SU-DHL-6 (cell line): ENCODE measurements around the gene FAM13C.
A peak's percentile ranks its signal among the peaks of the same experiment; 100 is the strongest.
"Not testable (repeated sequence)": the region's sequence is repeated elsewhere in the genome, so short reads cannot be mapped to it uniquely, and the experiment has no call there.

Source experiments
- H2AFZ ChIP-seq: fragments of 200-600 bp; sonication (generic); 2 replicates; pipeline ENCODE4 v1.6.1; 2014; ENCODE audit warnings: low read depth, mild to moderate bottlenecking, moderate library complexity, mixed read lengths, antibody characterized with exemption, low read length; ENCODE audit not compliant: severe bottlenecking
- H3F3A ChIP-seq: fragments of 200-600 bp; shearing (Covaris generic); 2 replicates; pipeline ENCODE4 v1.6.0; 2016; ENCODE audit warnings: antibody characterized with exemption, mild to moderate bottlenecking; ENCODE audit not compliant: insufficient read depth
- H3K27ac ChIP-seq: fragments of 200-600 bp; sonication (generic); 2 replicates; pipeline ENCODE4 v1.5.1; 2016; ENCODE audit warnings: low read depth, mild to moderate bottlenecking, low read length, moderate library complexity, mixed read lengths
- H3K27me3 ChIP-seq: fragments of 200-600 bp; sonication (generic), shearing (Covaris generic); 2 replicates; pipeline ENCODE4 v1.6.0; 2014; ENCODE audit warnings: mild to moderate bottlenecking, low read length
- H3K36me3 ChIP-seq: fragments of 200-600 bp; sonication (generic); 2 replicates; pipeline ENCODE4 v1.6.1; 2014; ENCODE audit warnings: mild to moderate bottlenecking, low read length, mixed read lengths
- H3K4me2 ChIP-seq: fragments of 300-600, 200-600 bp; shearing (Covaris generic), sonication (generic); 2 replicates; pipeline ENCODE4 v1.6.0; 2014; ENCODE audit warnings: low read length, low read depth, mild to moderate bottlenecking; ENCODE audit not compliant: poor library complexity, severe bottlenecking
- H3K4me3 ChIP-seq: fragments of 200-600 bp; sonication (generic); 2 replicates; pipeline ENCODE4 v1.5.1; 2014; ENCODE audit warnings: antibody characterized with exemption, low read length, mild to moderate bottlenecking, mixed read lengths; ENCODE audit not compliant: insufficient read depth, poor library complexity, severe bottlenecking
- H3K79me2 ChIP-seq: fragments of 200-600 bp; sonication (generic); 2 replicates; pipeline ENCODE4 v1.6.1; 2014; ENCODE audit warnings: mild to moderate bottlenecking, low read length, moderate library complexity; ENCODE audit not compliant: insufficient read depth
- H3K9ac ChIP-seq: fragments of 200-600 bp; sonication (generic); 2 replicates; pipeline ENCODE4 v1.7.0; 2014; ENCODE audit warnings: mild to moderate bottlenecking, low read length
- H3K9me2 ChIP-seq: fragments of 200-600 bp; sonication (generic); replicated peaks from 2 replicates; pipeline ENCODE4 v1.6.1; 2014; ENCODE audit warnings: low read length; ENCODE audit not compliant: insufficient read depth
- H3K9me3 ChIP-seq: fragments of 200-600 bp; sonication (generic); 2 replicates; pipeline ENCODE4 v1.6.1; 2014; ENCODE audit warnings: low read length, mixed read lengths; ENCODE audit not compliant: insufficient read depth
- H4K20me1 ChIP-seq: fragments of 200-600 bp; sonication (generic); 2 replicates; pipeline ENCODE4 v1.6.1; 2014; ENCODE audit warnings: low read depth, mild to moderate bottlenecking, antibody characterized with exemption, low read length, moderate library complexity, mixed read lengths
- EZH2phosphoT487 ChIP-seq: fragments of 200-600 bp; sonication (generic), shearing (Covaris generic); conservative IDR thresholded peaks from 2 replicates; pipeline ENCODE4 v1.6.1; 2018; ENCODE audit warnings: mild to moderate bottlenecking, antibody characterized with exemption, low read length, moderate library complexity, mixed read lengths
- TF ChIP-seq, protein P1 (sequence below): fragments of 200-600 bp; sonication (generic); IDR thresholded peaks from one replicate; pipeline ENCODE4 v1.5.1; 2017; ENCODE audit warnings: antibody characterized with exemption, mild to moderate bottlenecking, low read length, moderate library complexity; ENCODE audit not compliant: insufficient read depth, poor library complexity, severe bottlenecking

FAM13C gene

GRCh38 chr10:59362144-59362958 is at the start of gene FAM13C:
Gene FAM13C, minus strand, starts transcription at chr10:59362549. Its CDS starts 89 bp downstream, at chr10:59362460.
- H3K4me3 ChIP-seq: peak within 1 kb of the TSS; percentile 30
- H3K9ac ChIP-seq: no peak within 1 kb of the TSS
- H3K27me3 ChIP-seq: no peaks in the 10 kb centered on the region
- no peaks in the 10 kb centered on the region for H3K36me3 ChIP-seq
- H3K4me2 ChIP-seq: peak within 1 kb of the TSS; percentile 45
- H2AFZ ChIP-seq: peak within 1 kb of the TSS; percentile 10
- H3F3A ChIP-seq: no peaks in the 10 kb centered on the region
- no peaks in the 10 kb centered on the region for H3K9me3 ChIP-seq
- no peaks in the 10 kb centered on the region for H4K20me1 ChIP-seq
- no peak within 1 kb of the TSS for H3K27ac ChIP-seq
- TF ChIP-seq EZH2phosphoT487: no peak
- H3K9me2 ChIP-seq: no peaks in the 10 kb centered on the region
- no peaks in the 10 kb centered on the region for H3K79me2 ChIP-seq

DNA sequence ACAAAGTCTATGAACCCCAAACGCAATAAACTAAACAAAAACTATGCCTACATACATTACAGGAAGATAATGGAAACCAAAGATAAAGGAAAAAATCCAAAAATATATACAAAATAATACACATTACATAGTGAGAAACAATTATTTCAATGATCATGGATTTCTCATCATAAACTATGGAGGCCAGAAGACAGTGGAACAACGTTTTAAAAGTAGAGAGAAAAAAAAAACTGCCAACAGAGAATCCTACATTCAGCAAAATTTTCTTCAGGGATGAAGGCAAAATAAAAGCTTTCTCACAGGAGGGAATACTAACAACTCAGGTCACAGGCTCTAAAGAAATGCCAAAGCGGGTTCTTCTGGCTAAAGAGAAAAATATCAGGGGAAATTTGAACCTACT is 42.9 kb upstream of the FAM13C start:
- Histone ChIP-seq H2AFZ (no peak overlapping the region), H3K9me2 (no peaks in the 10 kb centered on the region), H4K20me1 (no peaks in the 10 kb centered on the region), H3F3A (no peaks in the 10 kb centered on the region), H3K4me2 (no peak overlapping the region), H3K4me3 (no peak overlapping the region), H3K36me3 (no peaks in the 10 kb centered on the region), H3K27ac (no peak overlapping the region), H3K27me3 (no peaks in the 10 kb centered on the region), H3K9me3 (no peaks in the 10 kb centered on the region), H3K79me2 (no peaks in the 10 kb centered on the region), H3K9ac (no peak overlapping the region)
- TF ChIP-seq EZH2phosphoT487: no peak

DNA sequence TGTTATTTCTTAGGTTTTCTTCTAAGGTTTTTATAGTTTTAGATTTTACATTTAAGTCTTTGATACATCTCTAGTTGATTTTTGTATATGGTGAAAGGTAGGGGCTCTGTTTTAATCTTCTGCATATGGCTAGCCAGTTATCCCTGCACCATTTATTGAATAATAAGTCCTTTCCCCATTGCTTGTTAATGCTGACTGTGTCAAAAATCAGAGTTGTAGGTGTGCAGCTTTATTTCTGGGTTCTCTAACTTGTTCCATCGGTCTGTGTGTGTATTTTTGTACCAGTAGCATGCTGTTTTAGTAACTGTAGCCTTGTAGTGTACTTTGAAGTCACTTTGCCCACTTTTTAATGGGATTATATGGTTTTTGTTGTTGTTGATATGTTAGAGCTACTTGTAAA is 37.9 kb upstream of the FAM13C start:
- H3K9ac ChIP-seq: no peak overlapping the region
- H3K36me3 ChIP-seq: no peaks in the 10 kb centered on the region
- no peak overlapping the region for H2AFZ ChIP-seq
- no peaks in the 10 kb centered on the region for H3K9me2 ChIP-seq
- no peaks in the 10 kb centered on the region for H4K20me1 ChIP-seq
- no peaks in the 10 kb centered on the region for H3F3A ChIP-seq
- no peaks in the 10 kb centered on the region for H3K27me3 ChIP-seq
- no peak overlapping the region for H3K4me3 ChIP-seq
- no peak overlapping the region for H3K4me2 ChIP-seq
- no peak overlapping the region for H3K27ac ChIP-seq
- TF ChIP-seq EZH2phosphoT487: no peak
- TF ChIP-seq, protein P1, sequence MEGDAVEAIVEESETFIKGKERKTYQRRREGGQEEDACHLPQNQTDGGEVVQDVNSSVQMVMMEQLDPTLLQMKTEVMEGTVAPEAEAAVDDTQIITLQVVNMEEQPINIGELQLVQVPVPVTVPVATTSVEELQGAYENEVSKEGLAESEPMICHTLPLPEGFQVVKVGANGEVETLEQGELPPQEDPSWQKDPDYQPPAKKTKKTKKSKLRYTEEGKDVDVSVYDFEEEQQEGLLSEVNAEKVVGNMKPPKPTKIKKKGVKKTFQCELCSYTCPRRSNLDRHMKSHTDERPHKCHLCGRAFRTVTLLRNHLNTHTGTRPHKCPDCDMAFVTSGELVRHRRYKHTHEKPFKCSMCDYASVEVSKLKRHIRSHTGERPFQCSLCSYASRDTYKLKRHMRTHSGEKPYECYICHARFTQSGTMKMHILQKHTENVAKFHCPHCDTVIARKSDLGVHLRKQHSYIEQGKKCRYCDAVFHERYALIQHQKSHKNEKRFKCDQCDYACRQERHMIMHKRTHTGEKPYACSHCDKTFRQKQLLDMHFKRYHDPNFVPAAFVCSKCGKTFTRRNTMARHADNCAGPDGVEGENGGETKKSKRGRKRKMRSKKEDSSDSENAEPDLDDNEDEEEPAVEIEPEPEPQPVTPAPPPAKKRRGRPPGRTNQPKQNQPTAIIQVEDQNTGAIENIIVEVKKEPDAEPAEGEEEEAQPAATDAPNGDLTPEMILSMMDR: no peak
- no peaks in the 10 kb centered on the region for H3K79me2 ChIP-seq
- no peaks in the 10 kb centered on the region for H3K9me3 ChIP-seq

DNA sequence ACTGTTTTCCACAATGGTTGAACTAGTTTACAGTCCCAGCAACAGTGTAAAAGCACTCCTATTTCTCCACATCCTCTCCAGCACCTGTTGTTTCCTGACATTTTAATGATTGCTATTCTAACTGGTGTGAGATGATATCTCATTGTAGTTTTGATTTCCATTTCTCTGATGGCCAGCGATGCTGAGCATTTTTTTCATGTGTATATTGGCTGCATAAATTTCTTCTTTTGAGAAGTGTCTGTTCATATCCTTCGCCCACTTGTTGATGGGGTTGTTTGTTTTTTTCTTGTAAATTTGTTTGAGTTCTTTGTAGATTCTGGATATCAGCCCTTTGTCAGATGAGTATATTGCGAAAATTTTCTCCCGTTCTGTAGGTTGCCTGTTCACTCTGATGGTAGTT is 37.0 kb upstream of the FAM13C start:
- not testable (repeated sequence) for H3K4me3 ChIP-seq, H2AFZ ChIP-seq, H3K27me3 ChIP-seq, H3K9me2 ChIP-seq, H3K9ac ChIP-seq, H3K36me3 ChIP-seq, H3K9me3 ChIP-seq, H4K20me1 ChIP-seq, H3K79me2 ChIP-seq, H3K4me2 ChIP-seq, H3K27ac ChIP-seq, H3F3A ChIP-seq

GRCh38 chr10:59397961-59398360 is 35.6 kb upstream of the FAM13C start:
- H3K9me2 ChIP-seq: no peaks in the 10 kb centered on the region
- no peaks in the 10 kb centered on the region for H3K27me3 ChIP-seq
- no peak overlapping the region for H2AFZ ChIP-seq
- H3K9me3 ChIP-seq: no peaks in the 10 kb centered on the region
- H3K36me3 ChIP-seq: no peaks in the 10 kb centered on the region
- H3K79me2 ChIP-seq: no peaks in the 10 kb centered on the region
- H3K4me2 ChIP-seq: no peak overlapping the region
- no peak overlapping the region for H3K4me3 ChIP-seq
- no peak overlapping the region for H3K9ac ChIP-seq
- H4K20me1 ChIP-seq: no peaks in the 10 kb centered on the region
- H3K27ac ChIP-seq: no peak overlapping the region
- H3F3A ChIP-seq: no peaks in the 10 kb centered on the region
- TF ChIP-seq, protein P1: no peak
- no peak for TF ChIP-seq EZH2phosphoT487
